ENCODE data around the gene CPT1A. TPM values are rescaled to one million over a fixed set of nuclear protein-coding genes. Genes with fewer than 3 reads are reported as not detected.

The CPT1A gene
- total and polyA plus RNA-seq, 7 donors = 12.0 to 87.8 (median 33.9) TPM

DNA sequence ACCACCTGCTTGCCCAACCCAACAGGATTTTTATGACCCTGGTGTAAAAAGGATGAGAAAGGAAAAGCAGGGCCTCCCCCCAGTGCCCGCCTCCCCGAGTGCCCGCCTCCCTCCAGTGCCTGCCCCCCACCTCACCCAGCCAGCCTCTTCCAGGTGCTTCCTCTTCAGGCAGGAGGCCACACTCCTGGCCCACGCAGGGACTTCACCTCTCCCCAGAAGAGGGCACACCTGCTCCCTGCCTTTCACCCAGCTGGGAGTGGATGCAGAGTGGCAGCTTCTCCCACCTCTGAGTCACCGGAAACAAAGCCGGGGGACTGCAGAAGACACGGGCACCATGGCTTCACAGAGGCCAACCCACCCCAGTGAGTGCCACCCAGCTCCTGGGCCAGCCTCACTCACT is 16.1 kb downstream of the CPT1A start:
- DNase-seq = no peak
- H3K36me3 ChIP-seq = peaks cover 0 to 11% (median 3%) of the 10 kb centered on the region in 4 donors
- H3K4me1 ChIP-seq = peaks cover 0 to 42% (median 28%) of the 10 kb centered on the region in 4 donors
- no peaks in the 10 kb centered on the region for H3K27me3 ChIP-seq
- intact Hi-C loops (cut with DNase I) = no loop called here
- no peak overlapping the region for H3K4me3 ChIP-seq
- TF ChIP-seq EP300 (IDR thresholded peaks at IDR 0.05) = no peak
- no peak for TF ChIP-seq POLR2AphosphoS5 (IDR thresholded peaks at IDR 0.05)
- TF ChIP-seq, protein P1, sequence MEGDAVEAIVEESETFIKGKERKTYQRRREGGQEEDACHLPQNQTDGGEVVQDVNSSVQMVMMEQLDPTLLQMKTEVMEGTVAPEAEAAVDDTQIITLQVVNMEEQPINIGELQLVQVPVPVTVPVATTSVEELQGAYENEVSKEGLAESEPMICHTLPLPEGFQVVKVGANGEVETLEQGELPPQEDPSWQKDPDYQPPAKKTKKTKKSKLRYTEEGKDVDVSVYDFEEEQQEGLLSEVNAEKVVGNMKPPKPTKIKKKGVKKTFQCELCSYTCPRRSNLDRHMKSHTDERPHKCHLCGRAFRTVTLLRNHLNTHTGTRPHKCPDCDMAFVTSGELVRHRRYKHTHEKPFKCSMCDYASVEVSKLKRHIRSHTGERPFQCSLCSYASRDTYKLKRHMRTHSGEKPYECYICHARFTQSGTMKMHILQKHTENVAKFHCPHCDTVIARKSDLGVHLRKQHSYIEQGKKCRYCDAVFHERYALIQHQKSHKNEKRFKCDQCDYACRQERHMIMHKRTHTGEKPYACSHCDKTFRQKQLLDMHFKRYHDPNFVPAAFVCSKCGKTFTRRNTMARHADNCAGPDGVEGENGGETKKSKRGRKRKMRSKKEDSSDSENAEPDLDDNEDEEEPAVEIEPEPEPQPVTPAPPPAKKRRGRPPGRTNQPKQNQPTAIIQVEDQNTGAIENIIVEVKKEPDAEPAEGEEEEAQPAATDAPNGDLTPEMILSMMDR (IDR thresholded peaks at IDR 0.05) = no peak
- no peak for TF ChIP-seq POLR2A (IDR thresholded peaks at IDR 0.05)
- H3K27ac ChIP-seq = no peak overlapping the region
- WGBS, 2 donors = 8 to 32% methylated on average over 7 of the region's 7 CpGs
- H3K9me3 ChIP-seq = no peaks in the 10 kb centered on the region

- Histone ChIP-seq H3K9me3 (no peaks in the 10 kb centered on the region), H3K36me3 (no peaks in the 10 kb centered on the region), H3K27me3 (no peaks in the 10 kb centered on the region), H3K27ac (no peak overlapping the region), H3K4me1 (peaks cover 0 to 21% (median 4%) of the 10 kb centered on the region in 4 donors), H3K4me3 (no peak overlapping the region)
- 83 to 96% methylated on average over 5 of the region's 5 CpGs for WGBS, 2 donors
- no peak for DNase-seq
- intact Hi-C loops (cut with DNase I) = no loop called here
- TF ChIP-seq, protein P1 (IDR thresholded peaks at IDR 0.05) = no peak
- TF ChIP-seq EP300 (IDR thresholded peaks at IDR 0.05) = no peak
- TF ChIP-seq POLR2A (IDR thresholded peaks at IDR 0.05) = no peak
- TF ChIP-seq POLR2AphosphoS5 (IDR thresholded peaks at IDR 0.05) = no peak
These were observed 19.2 kb downstream of the CPT1A start for GRCh38 chr11:68822546-68822945.

- H3K9me3 ChIP-seq = no peaks in the 10 kb centered on the region
- WGBS, 2 donors = 53 to 84% methylated on average over 4 of the region's 4 CpGs
- peaks cover 0 to 17% (median 0%) of the 10 kb centered on the region in 4 donors for H3K4me1 ChIP-seq
- DNase-seq = no peak
- H3K4me3 ChIP-seq = no peak overlapping the region
- H3K27ac ChIP-seq = no peak overlapping the region
- H3K36me3 ChIP-seq = no peaks in the 10 kb centered on the region
- H3K27me3 ChIP-seq = no peaks in the 10 kb centered on the region
- TF ChIP-seq POLR2A (IDR thresholded peaks at IDR 0.05) = no peak
- no peak for TF ChIP-seq POLR2AphosphoS5 (IDR thresholded peaks at IDR 0.05)
- TF ChIP-seq EP300 (IDR thresholded peaks at IDR 0.05) = no peak
- TF ChIP-seq, protein P1 (IDR thresholded peaks at IDR 0.05) = no peak
- intact Hi-C loops (cut with DNase I) = no loop called here
These were observed 20.0 kb downstream of the CPT1A start for GRCh38 chr11:68821670-68822069.

GRCh38 chr11:68819362-68819761 is 22.4 kb downstream of the CPT1A start:
- TF ChIP-seq POLR2AphosphoS5 (IDR thresholded peaks at IDR 0.05) = no peak
- TF ChIP-seq EP300 (IDR thresholded peaks at IDR 0.05) = no peak
- TF ChIP-seq, protein P1 (IDR thresholded peaks at IDR 0.05) = no peak
- TF ChIP-seq POLR2A (IDR thresholded peaks at IDR 0.05) = no peak
- 58 to 92% methylated on average over 10 of the region's 10 CpGs for WGBS, 2 donors
- no peak overlapping the region for H3K4me3 ChIP-seq
- H3K27ac ChIP-seq = no peak overlapping the region
- no peaks in the 10 kb centered on the region for H3K9me3 ChIP-seq
- H3K36me3 ChIP-seq = peaks cover 0 to 18% (median 8%) of the 10 kb centered on the region in 4 donors
- H3K4me1 ChIP-seq = peaks cover 0 to 8% (median 0%) of the 10 kb centered on the region in 4 donors
- no peak for DNase-seq
- intact Hi-C loops (cut with DNase I) = no loop called here
- no peaks in the 10 kb centered on the region for H3K27me3 ChIP-seq

- TF ChIP-seq POLR2AphosphoS5 (IDR thresholded peaks at IDR 0.05) (no peak), POLR2A (IDR thresholded peaks at IDR 0.05) (no peak), EP300 (IDR thresholded peaks at IDR 0.05) (no peak)
- TF ChIP-seq, protein P1 (IDR thresholded peaks at IDR 0.05) = no peak
- peaks cover 0 to 8% (median 0%) of the 10 kb centered on the region in 4 donors for H3K4me1 ChIP-seq
- intact Hi-C loops (cut with DNase I) = no loop called here
- no peak overlapping the region for H3K4me3 ChIP-seq
- no peaks in the 10 kb centered on the region for H3K27me3 ChIP-seq
- no peak for DNase-seq
- 57 to 80% methylated on average over 7 of the region's 7 CpGs for WGBS, 2 donors
- H3K36me3 ChIP-seq = peaks cover under 1 to 26% (median 11%) of the 10 kb centered on the region in 4 donors
- H3K9me3 ChIP-seq = no peaks in the 10 kb centered on the region
- H3K27ac ChIP-seq = no peak overlapping the region
These were observed 23.5 kb downstream of the CPT1A start for GRCh38 chr11:68818181-68818580.

Data from sigmoid colon (tissue), 7 donors.